Measurements from ENCODE around the gene RAB18.

Gene RAB18

DNA sequence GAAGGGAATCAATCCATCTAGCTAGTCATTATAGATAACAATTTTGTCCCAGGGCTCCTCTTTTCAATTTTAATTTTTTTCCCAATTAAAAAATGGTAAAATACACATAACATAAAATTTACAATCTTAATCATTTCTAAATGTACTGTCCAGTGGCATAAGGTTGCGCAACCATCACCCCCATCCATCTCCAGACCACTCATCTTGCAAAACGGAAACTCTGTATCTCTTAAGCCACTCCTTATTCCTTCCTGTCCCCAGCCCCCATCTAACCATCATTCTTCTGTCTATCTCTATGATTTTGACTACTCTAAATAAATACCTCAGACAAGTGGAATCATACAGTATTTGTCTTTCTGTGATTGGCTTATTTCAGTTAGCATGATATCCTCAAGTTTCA lies 46.1 kb upstream of the RAB18 start:
- no peaks in the 10 kb centered on the region for H3F3A ChIP-seq (ENCODE audit: insufficient read depth, low read length)
- H3K27me3 ChIP-seq (replicated peaks; ENCODE audit: insufficient read depth, low read length): no peaks in the 10 kb centered on the region
- H3K4me1 ChIP-seq (ENCODE audit: low read length): no peaks in the 10 kb centered on the region
- no peak overlapping the region for H3K4me3 ChIP-seq (ENCODE audit: low read length)
- no peak overlapping the region for H2AFZ ChIP-seq (ENCODE audit: low read length)
- H4K20me1 ChIP-seq (ENCODE audit: insufficient read depth, low read length): no peaks in the 10 kb centered on the region
- no peaks in the 10 kb centered on the region for H3K9me3 ChIP-seq (replicated peaks; ENCODE audit: insufficient read depth, low read length)
- TF ChIP-seq EZH2phosphoT487 (IDR thresholded peaks at IDR 0.05; ENCODE audit: low read length) (no peak), EZH2 (optimal IDR thresholded peaks at IDR 0.05; ENCODE audit: low read depth, low read length) (no peak)
- TF ChIP-seq, protein P1, sequence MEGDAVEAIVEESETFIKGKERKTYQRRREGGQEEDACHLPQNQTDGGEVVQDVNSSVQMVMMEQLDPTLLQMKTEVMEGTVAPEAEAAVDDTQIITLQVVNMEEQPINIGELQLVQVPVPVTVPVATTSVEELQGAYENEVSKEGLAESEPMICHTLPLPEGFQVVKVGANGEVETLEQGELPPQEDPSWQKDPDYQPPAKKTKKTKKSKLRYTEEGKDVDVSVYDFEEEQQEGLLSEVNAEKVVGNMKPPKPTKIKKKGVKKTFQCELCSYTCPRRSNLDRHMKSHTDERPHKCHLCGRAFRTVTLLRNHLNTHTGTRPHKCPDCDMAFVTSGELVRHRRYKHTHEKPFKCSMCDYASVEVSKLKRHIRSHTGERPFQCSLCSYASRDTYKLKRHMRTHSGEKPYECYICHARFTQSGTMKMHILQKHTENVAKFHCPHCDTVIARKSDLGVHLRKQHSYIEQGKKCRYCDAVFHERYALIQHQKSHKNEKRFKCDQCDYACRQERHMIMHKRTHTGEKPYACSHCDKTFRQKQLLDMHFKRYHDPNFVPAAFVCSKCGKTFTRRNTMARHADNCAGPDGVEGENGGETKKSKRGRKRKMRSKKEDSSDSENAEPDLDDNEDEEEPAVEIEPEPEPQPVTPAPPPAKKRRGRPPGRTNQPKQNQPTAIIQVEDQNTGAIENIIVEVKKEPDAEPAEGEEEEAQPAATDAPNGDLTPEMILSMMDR (IDR thresholded peaks at IDR 0.05; ENCODE audit: low read length): no peak
- no peaks in the 10 kb centered on the region for H3K9me2 ChIP-seq (replicated peaks; ENCODE audit: insufficient read depth, low read length)
- H3K79me2 ChIP-seq (ENCODE audit: low read length): no peaks in the 10 kb centered on the region
- no peak overlapping the region for H3K4me2 ChIP-seq (ENCODE audit: low read depth, low read length)
- H3K36me3 ChIP-seq (replicated peaks; ENCODE audit: insufficient read depth, low read length): no peaks in the 10 kb centered on the region
- no peak overlapping the region for H3K27ac ChIP-seq (ENCODE audit: low read length)
- DNase-seq: no peak
- H3K9ac ChIP-seq (ENCODE audit: low read length): no peak overlapping the region

DNA sequence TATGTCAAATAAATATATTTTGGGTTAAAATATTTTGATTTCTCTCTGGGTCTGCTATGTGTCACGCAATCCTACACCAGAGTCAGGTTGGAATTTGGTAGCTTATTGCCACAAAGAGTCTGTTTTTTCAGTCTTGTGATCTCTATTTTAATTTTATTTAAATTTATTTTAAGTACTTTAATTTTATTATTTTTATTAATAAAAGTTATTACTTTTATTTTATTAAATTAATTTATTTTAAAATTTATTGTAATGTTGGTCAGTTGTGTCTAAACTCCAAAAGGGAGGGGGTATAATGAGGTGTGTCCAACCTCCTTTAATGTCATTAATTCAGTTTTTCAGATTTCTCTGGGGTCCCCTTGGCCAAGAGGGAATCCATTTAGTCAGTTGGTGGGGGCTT lies 42.8 kb upstream of the RAB18 start:
- H3K9me2 ChIP-seq (replicated peaks; ENCODE audit: insufficient read depth, low read length): no peaks in the 10 kb centered on the region
- H3K9me3 ChIP-seq (replicated peaks; ENCODE audit: insufficient read depth, low read length): no peaks in the 10 kb centered on the region
- no peaks in the 10 kb centered on the region for H3K27me3 ChIP-seq (replicated peaks; ENCODE audit: insufficient read depth, low read length)
- no peaks in the 10 kb centered on the region for H3K36me3 ChIP-seq (replicated peaks; ENCODE audit: insufficient read depth, low read length)
- no peak overlapping the region for H2AFZ ChIP-seq (ENCODE audit: low read length)
- H3K4me3 ChIP-seq (ENCODE audit: low read length): no peak overlapping the region
- H3K27ac ChIP-seq (ENCODE audit: low read length): no peak overlapping the region
- no peak overlapping the region for H3K4me2 ChIP-seq (ENCODE audit: low read depth, low read length)
- TF ChIP-seq EZH2 (optimal IDR thresholded peaks at IDR 0.05; ENCODE audit: low read depth, low read length): no peak
- TF ChIP-seq, protein P1 (IDR thresholded peaks at IDR 0.05; ENCODE audit: low read length): no peak
- TF ChIP-seq EZH2phosphoT487 (IDR thresholded peaks at IDR 0.05; ENCODE audit: low read length): no peak
- no peak overlapping the region for H3K9ac ChIP-seq (ENCODE audit: low read length)
- DNase-seq: no peak
- H4K20me1 ChIP-seq (ENCODE audit: insufficient read depth, low read length): no peaks in the 10 kb centered on the region
- peaks cover 13% of the 10 kb centered on the region for H3F3A ChIP-seq (ENCODE audit: insufficient read depth, low read length)
- no peaks in the 10 kb centered on the region for H3K79me2 ChIP-seq (ENCODE audit: low read length)
- H3K4me1 ChIP-seq (ENCODE audit: low read length): peaks cover 12% of the 10 kb centered on the region

DNA sequence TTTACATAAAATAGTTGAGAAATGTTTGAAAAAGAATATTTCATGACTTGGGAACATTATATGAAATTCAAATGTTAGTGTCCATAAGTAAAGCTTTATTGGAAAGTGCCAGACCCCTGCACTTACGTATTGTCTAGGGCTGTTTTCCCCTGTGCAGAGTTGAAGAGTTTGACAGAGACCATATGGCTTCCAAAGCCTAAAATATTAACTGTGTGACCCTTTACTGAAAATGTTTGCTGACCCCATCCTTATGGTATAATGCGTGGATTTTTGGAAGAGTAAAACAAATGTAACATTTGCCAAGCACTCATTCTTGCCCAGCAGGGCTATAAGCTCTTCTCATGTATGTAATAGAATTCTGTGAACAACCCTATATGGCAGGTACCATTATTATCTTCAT lies 40.1 kb upstream of the RAB18 start:
- Histone ChIP-seq H3K4me1 (ENCODE audit: low read length) (peaks cover 12% of the 10 kb centered on the region), H3K4me2 (ENCODE audit: low read depth, low read length) (peak overlapping the region; percentile 52; the same call in 1 of the 2 replicates), H3K9me3 (replicated peaks; ENCODE audit: insufficient read depth, low read length) (no peaks in the 10 kb centered on the region), H3K36me3 (replicated peaks; ENCODE audit: insufficient read depth, low read length) (no peaks in the 10 kb centered on the region), H3K9ac (ENCODE audit: low read length) (no peak overlapping the region), H4K20me1 (ENCODE audit: insufficient read depth, low read length) (no peaks in the 10 kb centered on the region), H3K9me2 (replicated peaks; ENCODE audit: insufficient read depth, low read length) (no peaks in the 10 kb centered on the region), H3K27ac (ENCODE audit: low read length) (no peak overlapping the region), H2AFZ (ENCODE audit: low read length) (no peak overlapping the region), H3K27me3 (replicated peaks; ENCODE audit: insufficient read depth, low read length) (no peaks in the 10 kb centered on the region), H3K4me3 (ENCODE audit: low read length) (no peak overlapping the region), H3K79me2 (ENCODE audit: low read length) (no peaks in the 10 kb centered on the region), H3F3A (ENCODE audit: insufficient read depth, low read length) (peaks cover 13% of the 10 kb centered on the region)
- TF ChIP-seq, protein P1 (IDR thresholded peaks at IDR 0.05; ENCODE audit: low read length): no peak
- no peak for TF ChIP-seq EZH2 (optimal IDR thresholded peaks at IDR 0.05; ENCODE audit: low read depth, low read length)
- TF ChIP-seq EZH2phosphoT487 (IDR thresholded peaks at IDR 0.05; ENCODE audit: low read length): no peak
- DNase-seq: no peak

Data from MM.1S (cell line).